H1 (cell line): ENCODE data around the gene BLTP2. TPM values are rescaled to one million over a fixed set of nuclear protein-coding genes. Genes with fewer than 3 reads are reported as not detected.
"Not testable (repeated sequence)": the region's sequence is repeated elsewhere in the genome, so short reads cannot be mapped to it uniquely, and the experiment has no call there.

Experiments used
- CTCF ChIA-PET: fragments of 300-600 bp; sonication (Branson Sonifier 250); formaldehyde crosslinking; loops from one replicate; lab custom pipeline; 2021; ENCODE audit not compliant: partially characterized antibody; lab: Charles Lee
- POLR2A ChIA-PET: fragments of 300-600 bp; sonication (Branson Sonifier 250); formaldehyde crosslinking; loops from one replicate; lab custom pipeline; 2021; ENCODE audit warnings: inconsistent platforms; ENCODE audit not compliant: partially characterized antibody; lab: Charles Lee
- DNase-seq, 2 experiments: peaks; one replicate each; pipeline versions ENCODE4 v3.0.0 to v3.0.0-alpha.2; 2010 to 2022; ENCODE audit warnings: low spot score in 2 of 2, low read depth in 1 of 2, mixed read lengths in 1 of 2
- FAIRE-seq: peaks from 2 replicates; lab custom pipeline; 2011; peaks lifted over from hg19 to GRCh38; lab: Jason Lieb, UNC
- H2AFZ ChIP-seq: 2 replicates; pipeline ENCODE4 v1.8.1; 2012; ENCODE audit warnings: low read length, inconsistent platforms
- H2AK5ac ChIP-seq: 2 replicates; pipeline ENCODE4 v1.6.1; 2013; ENCODE audit warnings: low read depth, low read length
- H2BK120ac ChIP-seq: replicated peaks from 2 replicates; pipeline ENCODE3; 2013; ENCODE audit warnings: low read depth, low read length, inconsistent platforms
- H2BK12ac ChIP-seq: 2 replicates; pipeline ENCODE4 v1.6.1; 2013; ENCODE audit warnings: low read depth, low read length
- H2BK15ac ChIP-seq: 2 replicates; pipeline ENCODE4 v1.6.1; 2013; ENCODE audit warnings: low read length
- H2BK20ac ChIP-seq: 2 replicates; pipeline ENCODE4 v1.6.1; 2013; ENCODE audit warnings: low read length
- H2BK5ac ChIP-seq: 2 replicates; pipeline ENCODE4 v1.6.1; 2013; ENCODE audit warnings: low read depth, low read length
- H3K14ac ChIP-seq: 2 replicates; pipeline ENCODE4 v1.6.1; 2013; ENCODE audit warnings: inconsistent platforms; ENCODE audit not compliant: insufficient read length
- H3K18ac ChIP-seq: 2 replicates; pipeline ENCODE4 v1.6.1; 2013; ENCODE audit warnings: low read length; ENCODE audit errors: extremely low read depth
- H3K23ac ChIP-seq: 2 replicates; pipeline ENCODE4 v1.6.1; 2013; ENCODE audit warnings: inconsistent platforms; ENCODE audit not compliant: insufficient read length
- H3K23me2 ChIP-seq: 2 replicates; pipeline ENCODE4 v1.6.1; 2013; ENCODE audit warnings: low read depth, low read length
- H3K27ac ChIP-seq: 2 replicates; pipeline ENCODE4 v1.6.1; 2011; ENCODE audit warnings: low read depth, low read length, inconsistent platforms
- H3K27me3 ChIP-seq, 4 experiments: replicated peaks in 1 of 4; 1 replicate in 1 of 4; 2 replicates in 3 of 4; pipeline versions ENCODE4 v1.6.1 to v1.8.1; 2011 to 2013; ENCODE audit warnings: low read length in 3 of 4, mild to moderate bottlenecking in 3 of 4, inconsistent platforms in 2 of 4, mixed read lengths in 2 of 4, moderate library complexity in 1 of 4; ENCODE audit not compliant: control insufficient read depth in 3 of 4, insufficient read depth in 3 of 4; ENCODE audit errors: extremely low read depth in 1 of 4
- H3K36me3 ChIP-seq, 4 experiments: 2 replicates each; pipeline versions ENCODE4 v1.6.1 to v1.8.1; 2011 to 2013; ENCODE audit warnings: mild to moderate bottlenecking in 4 of 4, low read length in 3 of 4, moderate library complexity in 2 of 4, control low read depth in 1 of 4, inconsistent platforms in 1 of 4; ENCODE audit not compliant: insufficient read depth in 4 of 4, control insufficient read depth in 2 of 4
- H3K4ac ChIP-seq: replicated peaks from 2 replicates; pipeline ENCODE3; 2013; ENCODE audit warnings: low read length, low read depth, mixed read lengths, inconsistent platforms; ENCODE audit not compliant: insufficient read length
- H3K4me1 ChIP-seq, 4 experiments: replicated peaks in 1 of 4; 1 replicate in 1 of 4; 2 replicates in 3 of 4; pipeline versions ENCODE4 v1.6.1 to v1.8.1; 2011 to 2013; ENCODE audit warnings: low read length in 3 of 4, inconsistent platforms in 2 of 4, mixed read lengths in 1 of 4; ENCODE audit not compliant: insufficient read depth in 4 of 4, control insufficient read depth in 3 of 4
- H3K4me2 ChIP-seq, 2 experiments: 2 replicates each; pipeline versions ENCODE4 v1.6.1 to v1.8.1; 2011 to 2013; ENCODE audit warnings: low read depth in 2 of 2, low read length in 2 of 2, control low read depth in 1 of 2, inconsistent platforms in 1 of 2, mild to moderate bottlenecking in 1 of 2; ENCODE audit not compliant: insufficient read depth in 1 of 2
- H3K4me3 ChIP-seq, 4 experiments: fragments of 200-600, 300-600 bp in 1 of 4; sonication (generic), shearing (Covaris generic), sonication (Bioruptor Twin) in 1 of 4; 2 replicates each; pipeline versions ENCODE4 v1.5.1 to v1.8.1; 2011 to 2016; ENCODE audit warnings: low read length in 4 of 4, low read depth in 3 of 4, control low read depth in 2 of 4, inconsistent platforms in 2 of 4, mild to moderate bottlenecking in 2 of 4, mixed read lengths in 1 of 4, moderate library complexity in 1 of 4; ENCODE audit not compliant: insufficient read depth in 2 of 4; ENCODE audit errors: extremely low read depth in 1 of 4
- H3K56ac ChIP-seq: replicated peaks from 2 replicates; pipeline ENCODE3; 2013; ENCODE audit warnings: low read depth, mild to moderate bottlenecking, mixed read lengths, low read length, inconsistent platforms; ENCODE audit not compliant: insufficient read length
- H3K79me1 ChIP-seq: 2 replicates; pipeline ENCODE4 v1.6.1; 2013; ENCODE audit warnings: low read depth, low read length, control low read depth
- H3K79me2 ChIP-seq, 2 experiments: 2 replicates each; pipeline versions ENCODE4 v1.6.1 to v1.8.1; 2012 to 2013; ENCODE audit warnings: low read length in 2 of 2, mild to moderate bottlenecking in 2 of 2, inconsistent platforms in 1 of 2; ENCODE audit not compliant: insufficient read depth in 2 of 2, control insufficient read depth in 1 of 2
- H3K9ac ChIP-seq, 4 experiments: replicated peaks in 1 of 4; 1 replicate in 1 of 4; 2 replicates in 3 of 4; pipeline versions ENCODE4 v1.6.1 to v1.8.1; 2011 to 2013; ENCODE audit warnings: low read depth in 3 of 4, low read length in 3 of 4, control low read depth in 2 of 4, mild to moderate bottlenecking in 2 of 4, moderate library complexity in 2 of 4, inconsistent platforms in 1 of 4; ENCODE audit errors: extremely low read depth in 1 of 4
- H3K9me3 ChIP-seq, 2 experiments: 2 replicates each; pipeline versions ENCODE4 v1.6.1 to v1.8.1; 2012 to 2013; ENCODE audit warnings: mild to moderate bottlenecking in 2 of 2, moderate library complexity in 2 of 2, control low read depth in 1 of 2, inconsistent platforms in 1 of 2, low read depth in 1 of 2, low read length in 1 of 2, mixed read lengths in 1 of 2; ENCODE audit not compliant: insufficient read depth in 2 of 2
- H4K20me1 ChIP-seq, 2 experiments: replicated peaks in 1 of 2; 2 replicates each; pipeline versions ENCODE3 to v1.8.1; 2011 to 2013; ENCODE audit warnings: inconsistent platforms in 2 of 2, low read length in 2 of 2, mild to moderate bottlenecking in 1 of 2; ENCODE audit not compliant: insufficient read depth in 2 of 2, control insufficient read depth in 1 of 2
- H4K5ac ChIP-seq: 2 replicates; pipeline ENCODE4 v1.6.1; 2013; ENCODE audit warnings: low read length, low read depth, mixed read lengths, inconsistent platforms; ENCODE audit not compliant: insufficient read length
- H4K8ac ChIP-seq: 2 replicates; pipeline ENCODE4 v1.8.0; 2013; ENCODE audit warnings: mild to moderate bottlenecking, moderate library complexity, low read length, inconsistent platforms; ENCODE audit not compliant: insufficient read depth; ENCODE audit errors: extremely low read depth
- H4K91ac ChIP-seq: replicated peaks from 2 replicates; pipeline ENCODE3; 2013; ENCODE audit warnings: low read length, mixed read lengths, inconsistent platforms; ENCODE audit not compliant: insufficient read length
- WGBS, 2 experiments: shearing (Covaris generic) in 1 of 2; methylation state at CpG; one replicate each; pipeline versions ENCODE4 v1.1.6 to v1.1.7; 2013 to 2015; ENCODE audit warnings: low lambda C conversion rate in 2 of 2, mixed read lengths in 2 of 2, inconsistent platforms in 1 of 2, low coverage in 1 of 2, missing lambda C conversion rate in 1 of 2; ENCODE audit not compliant: insufficient replicate concordance in 2 of 2, insufficient coverage in 1 of 2, insufficient read length in 1 of 2; ENCODE audit errors: extremely low coverage in 1 of 2, missing lambda C conversion rate in 1 of 2; 5-methylcytosine and 5-hydroxymethylcytosine counted together
- polyA plus RNA-seq, 7 experiments: library from polyadenylated mRNA; depleted of rRNA in 3 of 7; stranded (reverse) in 5 of 7; unstranded in 2 of 7; fragments of >200 nt in 5 of 7; fragments of 200-250 nt in 2 of 7; gene quantifications; 1 replicate in 5 of 7; 2 replicates in 1 of 7; 4 replicates in 1 of 7; pipeline versions ENCODE4 v1.2.1 to v1.2.3, GENCODE V29; 2011 to 2013; ENCODE audit warnings: missing spikeins in 2 of 7, mixed read lengths in 2 of 7
- total RNA-seq: library from RNA; stranded (reverse); fragmentation: NEBNext Ultra II Directional; extraction: Animal tissue kit (Norgen Biotek cat#: 25700); gene quantifications from 2 replicates; pipeline ENCODE4 v1.2.1, GENCODE V29; 2021

Gene BLTP2
- total and polyA plus RNA-seq, 2 of the 8 experiments (the other 6 are each of a cell fraction or from before 2014, with no cell fraction given), result 80.9 to 140 TPM

GRCh38 chr17:28658342-28658741 lies 13.4 kb upstream of the BLTP2 start:
- not testable (repeated sequence) for H4K5ac ChIP-seq, H3K27ac ChIP-seq, H3K18ac ChIP-seq, H3K27me3 ChIP-seq, H3K56ac ChIP-seq, H3K23ac ChIP-seq, H3K4me3 ChIP-seq, H4K91ac ChIP-seq, H2BK15ac ChIP-seq, H2BK120ac ChIP-seq, H2AFZ ChIP-seq, H2BK5ac ChIP-seq, H3K14ac ChIP-seq, H2BK20ac ChIP-seq, H3K4me2 ChIP-seq, FAIRE-seq, H4K20me1 ChIP-seq, H4K8ac ChIP-seq, H3K4ac ChIP-seq, H2BK12ac ChIP-seq, H3K23me2 ChIP-seq, H2AK5ac ChIP-seq, H3K4me1 ChIP-seq, H3K9ac ChIP-seq, H3K79me1 ChIP-seq, DNase-seq
- H3K9me3 ChIP-seq, result peaks cover 0 to 17% of the 10 kb centered on the region in 2 experiments; a peak in 3 of 4 replicates
- ChIA-PET POLR2A (interaction anchor here (1.0 kb wide), 1 partner anchor 11 kb away, joined by 3 read pairs; no protein-coding TSS in a partner anchor), CTCF (interaction anchor here (0.6 to 1.5 kb wide), 3 partner anchors 10 to 54 kb away, joined by 3 read pairs; no protein-coding TSS in a partner anchor)
- WGBS, 2 experiments, result 97% methylated on average over 2 of the region's 8 CpGs; no CpG with 5 or more reads in 1 of the 2 experiments
- peaks cover 16 to 44% of the 10 kb centered on the region in 2 experiments; a peak in 3 of 4 replicates for H3K79me2 ChIP-seq
- H3K36me3 ChIP-seq, result peaks cover 0 to 25% (median 9%) of the 10 kb centered on the region in 4 experiments; a peak in 5 of 8 replicates
